MM.1S (cell line): ENCODE measurements around the gene CFAP69.

ENCODE experiments used
- CTCF ChIP-seq: fragments of 300-600 bp; sonication (generic); IDR thresholded peaks from 2 replicates; pipeline ENCODE4 v1.5.1; 2016; ENCODE audit warnings: antibody characterized with exemption, low read length, mixed read lengths
- EZH2 ChIP-seq: fragments of 300-600 bp; sonication (generic); optimal IDR thresholded peaks from 2 replicates; pipeline ENCODE3; 2017; ENCODE audit warnings: low read depth, mild to moderate bottlenecking, antibody characterized with exemption, low read length, mixed read lengths

GRCh38 chr7:90276033-90276728 lies 31.2 kb downstream of the CFAP69 start:
- TF ChIP-seq CTCF, result no peak
- no peak for TF ChIP-seq EZH2
